HG02798 (cell line): ENCODE results near the gene GPR15.
"Not testable (repeated sequence)": the region's sequence is repeated elsewhere in the genome, so short reads cannot be mapped to it uniquely, and the experiment has no call there.

Experiments used
- ATAC-seq: cut with Tn5 transposase; IDR thresholded peaks from one replicate; pipeline ENCODE4 v1.9.1; 2021; ENCODE audit warnings: mild to moderate bottlenecking; ENCODE audit not compliant: unreplicated experiment, poor library complexity

Gene GPR15

GRCh38 chr3:98556164-98557130 is 24.7 kb downstream of the GPR15 start:
- peak; percentile 83 for ATAC-seq

GRCh38 chr3:98557324-98558010 is 25.7 kb downstream of the GPR15 start:
- peak; percentile 17 for ATAC-seq

GRCh38 chr3:98558100-98558827 is 26.5 kb downstream of the GPR15 start:
- ATAC-seq: no peak

GRCh38 chr3:98559769-98560168 is 28.0 kb downstream of the GPR15 start:
- not testable (repeated sequence) for ATAC-seq

GRCh38 chr3:98560911-98561310 is 29.1 kb downstream of the GPR15 start:
- ATAC-seq: no peak

GRCh38 chr3:98561727-98562521 is 30.1 kb downstream of the GPR15 start:
- ATAC-seq: peak; percentile 13

- ATAC-seq: peak; percentile 60
Observed at GRCh38 chr3:98563661-98564281, 32.0 kb downstream of the GPR15 start.

- peak; percentile 12 for ATAC-seq
Observed at GRCh38 chr3:98564282-98565005, 32.7 kb downstream of the GPR15 start.

DNA sequence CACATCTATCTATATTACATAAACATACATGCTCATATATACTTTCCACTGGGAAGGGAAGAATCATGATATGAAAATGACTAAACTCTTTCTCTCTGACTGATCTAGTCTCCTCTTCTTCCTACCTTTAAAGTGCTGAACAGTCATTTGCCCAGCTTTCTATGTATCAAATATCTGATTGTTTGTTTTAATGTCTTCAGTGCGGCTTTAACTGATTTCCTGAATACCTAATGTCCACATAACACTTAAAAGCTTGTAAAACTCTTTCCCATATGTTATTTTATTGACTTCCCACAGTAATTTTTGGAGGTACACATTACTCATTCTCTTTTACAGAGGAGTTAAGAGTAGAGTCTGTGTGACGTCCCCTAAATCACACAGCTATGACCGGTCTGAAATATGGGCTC is 33.5 kb downstream of the GPR15 start:
- ATAC-seq: no peak

GRCh38 chr3:98565843-98566242 is 34.1 kb downstream of the GPR15 start:
- ATAC-seq: no peak

GRCh38 chr3:98567666-98568270 is 36.0 kb downstream of the GPR15 start:
- peak; percentile 31 for ATAC-seq

GRCh38 chr3:98568402-98568801 is 36.6 kb downstream of the GPR15 start:
- no peak for ATAC-seq

DNA sequence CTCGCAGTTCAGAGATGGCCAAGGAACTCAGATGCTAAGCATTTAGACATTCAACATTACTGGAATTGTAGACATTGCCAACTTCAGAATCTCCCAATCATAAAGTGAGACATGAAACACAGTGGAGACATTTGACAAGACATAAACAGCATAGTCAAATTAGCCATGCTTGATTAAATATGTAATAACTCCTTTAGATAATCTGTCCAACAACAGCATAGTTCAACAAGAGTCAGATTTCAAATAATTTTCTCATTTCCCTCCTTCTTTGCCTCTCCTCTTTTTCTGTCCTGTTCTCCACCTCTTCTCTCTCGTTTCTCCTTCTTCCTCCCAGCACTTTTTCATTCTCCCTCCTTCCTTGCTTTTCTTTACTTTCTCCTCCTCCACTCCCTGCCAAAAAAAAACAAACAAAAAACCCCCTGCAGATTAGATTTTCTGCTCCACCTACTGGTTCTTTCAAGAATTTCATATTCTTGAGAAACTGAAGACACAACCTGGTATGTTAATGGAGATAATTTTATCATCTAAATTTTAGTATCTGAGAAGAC is 41.5 kb downstream of the GPR15 start:
- peak; percentile 75 for ATAC-seq

DNA sequence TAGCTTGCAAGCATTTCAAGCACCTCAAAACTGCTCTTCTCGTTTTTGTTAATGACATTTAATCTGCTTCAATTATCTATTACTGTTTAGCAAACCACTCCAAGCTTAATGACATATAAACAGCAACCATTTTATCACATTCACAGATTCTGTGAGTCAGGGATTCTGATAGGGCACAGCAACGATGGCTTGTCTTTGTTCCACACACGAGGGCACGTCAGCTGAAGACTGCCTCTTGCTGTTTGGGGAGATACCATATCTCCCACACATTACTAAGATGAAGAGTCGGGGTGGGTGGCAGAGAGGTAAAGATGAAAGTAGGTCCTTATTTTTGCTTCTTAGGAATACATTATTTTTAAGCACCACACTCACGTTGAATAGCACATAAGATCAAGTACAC is 42.4 kb downstream of the GPR15 start:
- ATAC-seq: no peak

DNA sequence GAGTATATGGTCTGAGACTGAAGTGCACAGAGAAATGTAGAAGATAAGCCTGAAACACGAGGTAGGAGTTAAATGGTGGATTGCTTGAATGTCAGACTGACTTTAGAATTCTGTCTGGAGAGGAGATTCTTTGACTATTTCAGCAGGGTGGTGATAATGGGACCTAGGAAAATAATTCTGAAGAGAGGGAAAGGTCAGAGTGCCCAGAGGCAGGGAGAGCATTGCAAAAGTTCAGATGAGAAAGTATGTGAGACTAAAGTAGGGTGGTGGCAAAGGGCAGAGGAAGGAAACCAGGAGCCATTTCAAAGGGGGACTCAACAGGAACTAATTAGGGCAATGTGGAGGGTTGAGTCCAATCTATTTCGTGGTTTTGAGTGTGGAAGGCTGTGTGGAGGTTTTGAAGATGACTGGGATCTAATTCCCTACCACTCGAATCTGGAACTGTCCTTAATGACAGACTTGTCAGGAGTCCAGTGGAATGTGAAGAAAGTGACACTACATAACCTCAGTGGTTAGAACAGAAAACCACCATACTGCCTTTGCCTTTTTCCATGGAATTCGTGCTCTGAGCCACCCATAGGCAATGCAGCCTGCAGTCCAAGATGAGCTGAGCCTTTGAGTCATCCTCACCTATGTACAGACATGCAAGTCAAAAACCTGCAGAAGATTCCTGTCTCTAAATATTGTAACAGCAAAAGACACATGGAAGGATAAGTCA is 45.6 kb downstream of the GPR15 start:
- ATAC-seq: no peak

- ATAC-seq: no peak
Observed at GRCh38 chr3:98580401-98581386, 48.9 kb downstream of the GPR15 start.
